OCI-LY3 (cell line): ENCODE measurements around the gene KHNYN.

Source experiments
- CTCF ChIP-seq: fragments of 200-600, 300-600 bp; sonication (generic); IDR thresholded peaks from 2 replicates; pipeline ENCODE4 v1.5.1; 2014; ENCODE audit warnings: antibody characterized with exemption, low read length, low read depth
- EZH2phosphoT487 ChIP-seq: fragments of 200-600 bp; shearing (Covaris generic); IDR thresholded peaks from 2 replicates; pipeline ENCODE4 v1.6.1; 2018; ENCODE audit warnings: antibody characterized with exemption, mixed run types, low read depth

GRCh38 chr14:24404814-24405213 is 24.9 kb upstream of the KHNYN start:
- TF ChIP-seq CTCF: no peak
- TF ChIP-seq EZH2phosphoT487: no peak
